Neural progenitor cell (in vitro differentiated cells): ENCODE results near the gene SNIP1.

ENCODE experiments used
- EZH2 ChIP-seq: fragments of 200-600 bp; sonication (generic); IDR thresholded peaks from 2 replicates; pipeline ENCODE4 v1.6.1; 2017; ENCODE audit warnings: antibody characterized with exemption, mild to moderate bottlenecking, moderate library complexity
- EZH2phosphoT487 ChIP-seq: fragments of 200-600 bp; sonication (generic); IDR thresholded peaks from 2 replicates; pipeline ENCODE4 v1.6.1; 2017; ENCODE audit warnings: antibody characterized with exemption
- TF ChIP-seq, protein P1 (sequence below): fragments of 200-600 bp; sonication (generic); IDR thresholded peaks from 2 replicates; pipeline ENCODE4 v1.5.1; 2017; ENCODE audit warnings: antibody characterized with exemption, mild to moderate bottlenecking

GRCh38 chr1:37545019-37545418 lies 9.1 kb downstream of the SNIP1 start:
- TF ChIP-seq, protein P1, sequence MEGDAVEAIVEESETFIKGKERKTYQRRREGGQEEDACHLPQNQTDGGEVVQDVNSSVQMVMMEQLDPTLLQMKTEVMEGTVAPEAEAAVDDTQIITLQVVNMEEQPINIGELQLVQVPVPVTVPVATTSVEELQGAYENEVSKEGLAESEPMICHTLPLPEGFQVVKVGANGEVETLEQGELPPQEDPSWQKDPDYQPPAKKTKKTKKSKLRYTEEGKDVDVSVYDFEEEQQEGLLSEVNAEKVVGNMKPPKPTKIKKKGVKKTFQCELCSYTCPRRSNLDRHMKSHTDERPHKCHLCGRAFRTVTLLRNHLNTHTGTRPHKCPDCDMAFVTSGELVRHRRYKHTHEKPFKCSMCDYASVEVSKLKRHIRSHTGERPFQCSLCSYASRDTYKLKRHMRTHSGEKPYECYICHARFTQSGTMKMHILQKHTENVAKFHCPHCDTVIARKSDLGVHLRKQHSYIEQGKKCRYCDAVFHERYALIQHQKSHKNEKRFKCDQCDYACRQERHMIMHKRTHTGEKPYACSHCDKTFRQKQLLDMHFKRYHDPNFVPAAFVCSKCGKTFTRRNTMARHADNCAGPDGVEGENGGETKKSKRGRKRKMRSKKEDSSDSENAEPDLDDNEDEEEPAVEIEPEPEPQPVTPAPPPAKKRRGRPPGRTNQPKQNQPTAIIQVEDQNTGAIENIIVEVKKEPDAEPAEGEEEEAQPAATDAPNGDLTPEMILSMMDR = no peak
- no peak for TF ChIP-seq EZH2
- TF ChIP-seq EZH2phosphoT487 = no peak
